ENCODE data around the gene SMARCC2.

- TF ChIP-seq, protein P1, sequence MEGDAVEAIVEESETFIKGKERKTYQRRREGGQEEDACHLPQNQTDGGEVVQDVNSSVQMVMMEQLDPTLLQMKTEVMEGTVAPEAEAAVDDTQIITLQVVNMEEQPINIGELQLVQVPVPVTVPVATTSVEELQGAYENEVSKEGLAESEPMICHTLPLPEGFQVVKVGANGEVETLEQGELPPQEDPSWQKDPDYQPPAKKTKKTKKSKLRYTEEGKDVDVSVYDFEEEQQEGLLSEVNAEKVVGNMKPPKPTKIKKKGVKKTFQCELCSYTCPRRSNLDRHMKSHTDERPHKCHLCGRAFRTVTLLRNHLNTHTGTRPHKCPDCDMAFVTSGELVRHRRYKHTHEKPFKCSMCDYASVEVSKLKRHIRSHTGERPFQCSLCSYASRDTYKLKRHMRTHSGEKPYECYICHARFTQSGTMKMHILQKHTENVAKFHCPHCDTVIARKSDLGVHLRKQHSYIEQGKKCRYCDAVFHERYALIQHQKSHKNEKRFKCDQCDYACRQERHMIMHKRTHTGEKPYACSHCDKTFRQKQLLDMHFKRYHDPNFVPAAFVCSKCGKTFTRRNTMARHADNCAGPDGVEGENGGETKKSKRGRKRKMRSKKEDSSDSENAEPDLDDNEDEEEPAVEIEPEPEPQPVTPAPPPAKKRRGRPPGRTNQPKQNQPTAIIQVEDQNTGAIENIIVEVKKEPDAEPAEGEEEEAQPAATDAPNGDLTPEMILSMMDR (conservative IDR thresholded peaks at IDR 0.05; ENCODE audit: low read length), result no peak
- TF ChIP-seq EZH2phosphoT487 (IDR thresholded peaks at IDR 0.05; ENCODE audit: borderline replicate concordance, low read depth, low read length), result no peak
These were observed 545 bp downstream of the SMARCC2 start for GRCh38 chr12:56188778-56189098.
